ENCODE results near the gene PTTG2.

DNA sequence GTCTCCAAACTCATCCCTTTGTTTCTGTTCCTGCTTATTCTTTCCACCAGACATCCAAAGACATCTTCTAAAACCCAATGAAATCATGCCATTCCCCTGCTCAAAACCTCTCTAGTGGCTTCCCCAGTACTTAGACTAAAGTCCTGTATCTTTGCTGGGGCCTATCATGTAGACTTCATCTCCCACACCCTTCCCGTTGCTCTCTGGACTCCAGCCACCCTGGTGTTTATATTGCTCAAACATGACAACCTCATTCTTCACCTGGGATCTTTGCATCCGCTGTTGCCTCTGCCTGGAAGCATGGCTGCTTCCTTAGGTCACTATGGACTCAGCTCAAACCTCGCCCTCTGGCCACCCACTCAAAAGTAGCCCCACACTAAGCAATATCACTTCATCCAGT is 45.7 kb upstream of the PTTG2 start:
- TF ChIP-seq, protein P1, sequence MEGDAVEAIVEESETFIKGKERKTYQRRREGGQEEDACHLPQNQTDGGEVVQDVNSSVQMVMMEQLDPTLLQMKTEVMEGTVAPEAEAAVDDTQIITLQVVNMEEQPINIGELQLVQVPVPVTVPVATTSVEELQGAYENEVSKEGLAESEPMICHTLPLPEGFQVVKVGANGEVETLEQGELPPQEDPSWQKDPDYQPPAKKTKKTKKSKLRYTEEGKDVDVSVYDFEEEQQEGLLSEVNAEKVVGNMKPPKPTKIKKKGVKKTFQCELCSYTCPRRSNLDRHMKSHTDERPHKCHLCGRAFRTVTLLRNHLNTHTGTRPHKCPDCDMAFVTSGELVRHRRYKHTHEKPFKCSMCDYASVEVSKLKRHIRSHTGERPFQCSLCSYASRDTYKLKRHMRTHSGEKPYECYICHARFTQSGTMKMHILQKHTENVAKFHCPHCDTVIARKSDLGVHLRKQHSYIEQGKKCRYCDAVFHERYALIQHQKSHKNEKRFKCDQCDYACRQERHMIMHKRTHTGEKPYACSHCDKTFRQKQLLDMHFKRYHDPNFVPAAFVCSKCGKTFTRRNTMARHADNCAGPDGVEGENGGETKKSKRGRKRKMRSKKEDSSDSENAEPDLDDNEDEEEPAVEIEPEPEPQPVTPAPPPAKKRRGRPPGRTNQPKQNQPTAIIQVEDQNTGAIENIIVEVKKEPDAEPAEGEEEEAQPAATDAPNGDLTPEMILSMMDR (optimal IDR thresholded peaks at IDR 0.05 in 1 of 3, IDR thresholded peaks at IDR 0.05 in 1 of 3, conservative IDR thresholded peaks at IDR 0.05 in 1 of 3; ENCODE audit: extremely low read depth in 1 of 3, insufficient read depth in 2 of 3, low read length in 3 of 3), result no peak
- no peak for TF ChIP-seq EZH2 (IDR thresholded peaks at IDR 0.05; ENCODE audit: low read length)
